GM21526 (cell line): ENCODE results near the gene TXNRD2.

Experiments
- ATAC-seq: cut with Tn5 transposase; IDR thresholded peaks from one replicate; pipeline ENCODE4 v1.9.1; 2021; ENCODE audit warnings: moderate library complexity; ENCODE audit not compliant: unreplicated experiment, low FRiP score

TXNRD2 gene

GRCh38 chr22:19967850-19968449 lies 26.3 kb upstream of the TXNRD2 start:
- ATAC-seq: no peak

GRCh38 chr22:19966908-19967750 lies 25.5 kb upstream of the TXNRD2 start:
- no peak for ATAC-seq

- no peak for ATAC-seq
Observed at GRCh38 chr22:19965771-19966709, 24.4 kb upstream of the TXNRD2 start.

- no peak for ATAC-seq
Observed at GRCh38 chr22:19964701-19965386, 23.2 kb upstream of the TXNRD2 start.

DNA sequence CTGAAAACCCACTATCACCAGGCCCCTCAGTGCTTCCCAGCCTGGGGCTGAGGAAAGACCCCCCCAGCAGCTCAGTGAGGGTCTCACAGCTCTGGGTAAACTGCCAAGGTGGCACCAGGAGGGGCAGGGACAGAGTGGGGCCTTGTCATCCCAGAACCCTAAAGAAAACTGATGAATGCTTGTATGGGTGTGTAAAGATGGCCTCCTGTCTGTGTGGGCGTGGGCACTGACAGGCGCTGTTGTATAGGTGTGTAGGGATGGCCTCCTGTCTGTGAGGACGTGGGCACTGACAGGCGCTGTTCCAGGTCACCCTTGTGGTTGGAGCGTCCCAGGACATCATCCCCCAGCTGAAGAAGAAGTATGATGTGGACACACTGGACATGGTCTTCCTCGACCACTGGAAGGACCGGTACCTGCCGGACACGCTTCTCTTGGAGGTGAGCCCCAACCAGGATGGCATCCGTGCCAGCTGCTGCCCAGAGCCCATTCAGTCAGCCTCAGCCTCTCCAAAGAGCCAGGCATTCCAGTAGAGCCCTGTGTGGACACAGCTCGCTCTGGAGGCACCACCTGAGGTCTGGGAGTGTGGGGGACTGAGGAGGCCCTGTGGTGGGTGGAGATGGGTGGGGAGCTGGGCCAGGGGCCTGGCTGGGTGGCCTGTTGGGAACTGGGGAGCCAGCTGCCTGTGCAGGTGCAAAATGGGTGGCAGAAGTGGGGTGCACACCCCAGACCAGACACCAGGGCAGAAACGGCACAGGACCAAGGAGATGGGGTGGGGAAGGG lies 22.4 kb upstream of the TXNRD2 start:
- ATAC-seq: no peak

GRCh38 chr22:19962909-19963806 lies 21.5 kb upstream of the TXNRD2 start:
- ATAC-seq: no peak

- ATAC-seq: no peak
Observed at GRCh38 chr22:19962246-19962908, 20.8 kb upstream of the TXNRD2 start.

DNA sequence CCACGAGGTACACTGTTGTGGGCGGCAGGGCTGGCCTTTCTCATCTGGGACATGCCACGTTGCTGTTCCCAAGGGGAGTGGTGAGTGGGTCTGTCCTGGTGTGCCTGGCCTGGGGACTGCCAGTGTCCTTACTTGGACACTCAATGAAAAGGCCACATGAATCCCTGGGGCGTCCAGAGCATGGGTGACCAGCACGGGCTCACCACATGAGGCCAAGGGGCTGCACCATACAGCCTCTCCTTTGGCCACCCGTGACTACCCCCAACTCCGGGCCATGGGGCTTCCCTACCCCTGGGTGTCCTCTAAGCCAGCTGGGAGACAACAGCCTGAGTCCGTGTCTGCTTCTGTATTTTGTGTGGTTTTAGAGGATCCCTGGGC lies 20.2 kb upstream of the TXNRD2 start:
- ATAC-seq: no peak

DNA sequence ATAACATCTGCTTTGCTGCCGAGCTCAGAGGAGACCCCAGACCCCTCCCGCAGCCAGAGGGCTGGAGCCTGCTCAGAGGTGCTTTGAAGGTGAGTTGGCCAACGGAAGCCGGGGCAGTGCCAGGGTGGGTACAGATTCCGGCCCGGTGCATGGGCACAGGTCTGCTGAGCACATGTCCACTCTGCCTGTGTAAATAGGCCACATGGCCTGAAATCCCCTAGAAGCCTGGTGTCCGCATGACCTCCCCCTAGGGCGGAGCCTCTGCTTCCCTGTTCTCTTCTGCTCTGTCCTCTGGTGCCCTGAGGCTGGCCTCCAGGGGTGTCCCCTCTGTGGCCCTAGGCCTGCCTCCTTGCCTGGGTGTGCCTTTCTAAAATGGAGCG lies 19.6 kb upstream of the TXNRD2 start:
- ATAC-seq: no peak

DNA sequence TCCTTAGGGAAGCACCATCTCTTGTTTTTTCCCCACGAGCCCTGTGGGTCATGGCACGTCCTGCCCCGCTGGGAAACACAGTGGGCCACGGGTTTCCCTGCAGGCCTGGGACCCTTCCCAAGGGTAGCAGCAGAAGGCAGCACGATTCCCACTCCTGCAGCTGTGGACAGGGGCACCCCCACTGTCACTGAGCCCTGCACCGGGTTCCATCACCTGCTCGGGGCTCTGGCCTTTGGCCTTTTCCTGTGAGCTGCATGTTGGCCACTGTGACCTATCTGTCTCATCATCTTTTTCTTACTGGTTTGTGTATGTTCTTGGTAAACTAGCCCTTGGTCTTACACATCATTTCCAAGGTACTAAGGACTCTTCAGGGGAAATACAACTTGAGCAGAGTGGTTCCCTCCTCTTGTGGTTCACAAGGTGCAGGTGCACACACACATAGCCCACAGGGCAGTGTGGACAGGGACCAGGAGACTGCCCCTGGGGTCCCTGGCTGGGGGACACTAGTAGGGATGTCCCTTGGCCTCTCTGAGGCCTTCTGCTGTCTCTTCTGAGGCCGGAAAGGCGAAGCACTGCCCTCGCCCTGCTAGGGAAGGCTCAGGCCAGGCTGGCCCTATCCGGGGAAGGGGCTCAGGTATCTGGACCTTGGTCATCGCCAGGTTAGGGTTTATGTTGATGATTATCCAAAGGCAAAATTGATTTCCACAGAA lies 19.0 kb upstream of the TXNRD2 start:
- no peak for ATAC-seq

DNA sequence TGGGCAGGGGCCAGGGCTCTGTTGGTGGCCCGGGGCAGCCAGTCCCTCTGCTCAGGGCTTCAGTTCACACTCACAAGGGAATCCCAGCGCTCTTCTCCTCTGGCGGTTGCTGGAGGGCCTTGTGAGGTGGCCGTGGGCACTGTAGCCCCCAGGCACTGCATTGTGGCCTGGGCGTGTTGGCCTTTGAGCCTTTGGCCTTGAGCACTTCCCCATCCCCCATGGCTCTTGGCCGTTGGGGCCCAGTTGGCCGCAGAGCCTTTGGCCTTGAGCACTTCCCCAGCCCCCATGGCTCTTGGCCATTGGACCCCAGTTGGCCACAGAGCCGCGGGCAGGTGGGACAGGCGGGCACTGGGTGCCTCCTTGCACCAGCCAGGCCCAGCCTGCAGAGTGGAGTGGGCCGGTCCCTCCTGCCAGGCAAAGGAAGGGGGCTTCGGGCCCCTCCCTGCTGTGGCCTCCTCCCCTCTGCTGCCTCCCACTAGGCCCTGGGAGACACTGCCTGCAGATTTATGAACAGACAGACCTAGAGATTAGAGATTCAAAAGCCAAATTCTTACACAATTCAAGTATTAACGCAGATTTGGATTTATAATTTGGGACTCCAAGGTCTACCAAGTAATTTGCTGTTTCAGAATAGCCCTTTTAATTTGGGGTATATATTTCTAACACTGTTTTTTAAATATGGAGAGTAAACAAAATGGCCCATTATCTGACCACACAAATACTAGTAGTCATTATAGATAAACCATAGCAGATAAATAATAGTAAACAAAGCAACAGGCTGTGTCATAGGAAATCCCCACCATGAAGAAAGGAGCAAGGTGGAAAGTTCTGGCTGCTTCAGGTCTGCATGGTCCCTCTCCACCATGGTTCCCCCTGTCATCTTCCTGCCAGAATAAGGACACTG lies 18.2 kb upstream of the TXNRD2 start:
- no peak for ATAC-seq

DNA sequence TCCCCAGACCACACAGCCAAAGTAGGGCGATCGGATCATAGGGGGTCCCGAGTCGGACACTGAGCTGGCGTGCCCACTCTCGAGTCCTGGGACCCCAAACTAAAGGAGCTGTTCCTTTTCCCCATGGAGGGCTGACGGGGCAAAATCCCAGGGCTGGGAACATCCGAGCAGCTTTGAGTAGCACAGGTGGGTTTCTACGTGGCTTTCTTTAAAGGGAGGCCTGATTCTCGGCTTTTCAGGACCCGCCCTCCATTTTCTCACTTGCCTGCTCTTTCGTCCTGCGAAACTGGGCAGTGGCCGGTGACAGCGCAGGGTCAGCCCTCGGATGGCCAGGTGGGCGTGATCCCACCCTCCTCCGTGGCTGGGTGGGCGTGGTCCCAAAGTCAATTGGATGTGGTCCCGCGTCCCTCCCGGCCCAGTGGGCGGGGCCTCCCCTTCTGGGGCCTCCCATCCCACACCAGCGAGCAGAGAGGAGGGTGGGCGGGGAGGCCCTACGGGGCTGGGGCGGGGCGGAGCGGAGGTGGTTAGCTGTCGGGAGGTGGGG lies 17.5 kb upstream of the TXNRD2 start:
- ATAC-seq: no peak

DNA sequence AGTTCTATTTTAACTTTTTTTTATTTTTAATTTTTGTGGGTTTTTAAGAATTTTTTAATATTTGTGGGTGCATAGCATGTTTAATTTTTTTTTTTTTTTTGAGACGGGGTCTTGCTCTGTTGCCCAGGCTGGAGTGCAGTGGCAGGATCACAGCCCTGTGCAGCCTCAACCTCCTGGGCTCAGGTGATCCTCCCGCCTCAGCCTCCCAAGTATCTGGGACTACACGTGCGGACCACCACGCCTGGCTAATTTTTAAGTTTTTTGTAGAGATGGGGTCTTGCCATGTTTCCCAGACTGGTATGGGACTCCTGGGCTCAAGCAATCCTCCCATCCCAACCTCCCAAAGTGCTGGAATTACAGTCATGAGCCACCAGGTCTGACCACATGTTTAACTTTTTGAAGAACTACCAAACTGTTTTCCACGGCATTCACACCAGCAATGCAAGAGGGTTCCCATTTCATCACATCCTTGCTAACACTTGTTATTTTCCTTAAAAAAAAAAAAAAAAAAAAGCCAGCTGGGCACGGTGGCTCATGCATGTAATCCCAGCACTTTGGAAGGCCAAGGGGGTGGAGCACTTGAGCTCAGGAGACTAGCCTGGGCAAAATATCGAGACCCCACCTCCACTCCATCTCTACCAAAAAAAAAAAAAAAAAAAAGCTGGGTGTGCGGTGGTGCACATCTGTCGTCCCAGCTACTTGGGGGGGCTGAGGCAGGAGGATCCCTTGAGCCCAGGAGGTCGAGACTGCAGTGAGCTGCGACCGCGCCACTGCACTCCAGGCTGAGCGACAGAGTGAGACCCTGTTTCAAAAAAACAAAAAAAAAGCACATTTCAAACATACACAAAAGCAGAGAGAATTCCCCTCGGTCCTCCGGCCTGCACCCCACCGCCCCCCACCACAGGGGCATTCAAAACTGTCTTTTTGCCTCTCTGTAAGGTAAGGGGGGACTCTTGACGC lies 16.7 kb upstream of the TXNRD2 start:
- no peak for ATAC-seq

GRCh38 chr22:19957445-19957844 lies 15.8 kb upstream of the TXNRD2 start:
- no peak for ATAC-seq
